ENCODE data around the gene AUTS2. TPM values are rescaled to one million over a fixed set of nuclear protein-coding genes. Genes with fewer than 3 reads are reported as not detected.

Gene AUTS2
- polyA plus RNA-seq, 1 experiment = 0.54 TPM

GRCh38 chr7:69762821-69763352 is 164.6 kb downstream of the AUTS2 start:
- ChIA-PET CTCF (no interaction called here), POLR2A (no interaction called here)
- Histone ChIP-seq H3K4me3 (ENCODE audit: low read depth, low read length) (no peak overlapping the region), H3K36me3 (ENCODE audit: control insufficient read depth, insufficient read depth, low read length) (no peaks in the 10 kb centered on the region), H3K27me3 (ENCODE audit: control insufficient read depth, insufficient read depth, low read length) (no peaks in the 10 kb centered on the region)
- TF ChIP-seq CTCF (IDR thresholded peaks at IDR 0.05; ENCODE audit: insufficient read depth, low read depth, low read length) = no peak
- DNase-seq (ENCODE audit: low read depth) = no peak

GRCh38 chr7:69763513-69763912 is 165.2 kb downstream of the AUTS2 start:
- CTCF ChIA-PET = no interaction called here
- Histone ChIP-seq H3K36me3 (ENCODE audit: control insufficient read depth, insufficient read depth, low read length) (no peaks in the 10 kb centered on the region), H3K27me3 (ENCODE audit: control insufficient read depth, insufficient read depth, low read length) (no peaks in the 10 kb centered on the region), H3K4me3 (ENCODE audit: low read depth, low read length) (no peak overlapping the region)
- POLR2A ChIA-PET = no interaction called here
- DNase-seq (ENCODE audit: low read depth) = no peak
- TF ChIP-seq CTCF (IDR thresholded peaks at IDR 0.05; ENCODE audit: insufficient read depth, low read depth, low read length) = no peak

- ChIA-PET POLR2A (no interaction called here), CTCF (no interaction called here)
- H3K4me3 ChIP-seq (ENCODE audit: low read depth, low read length) = no peak overlapping the region
- no peaks in the 10 kb centered on the region for H3K27me3 ChIP-seq (ENCODE audit: control insufficient read depth, insufficient read depth, low read length)
- no peak for DNase-seq (ENCODE audit: low read depth)
- no peak for TF ChIP-seq CTCF (IDR thresholded peaks at IDR 0.05; ENCODE audit: insufficient read depth, low read depth, low read length)
- H3K36me3 ChIP-seq (ENCODE audit: control insufficient read depth, insufficient read depth, low read length) = no peaks in the 10 kb centered on the region
Measured at GRCh38 chr7:69764147-69764546, 165.9 kb downstream of the AUTS2 start.

- no peak for DNase-seq (ENCODE audit: low read depth)
- CTCF ChIA-PET = no interaction called here
- no peaks in the 10 kb centered on the region for H3K27me3 ChIP-seq (ENCODE audit: control insufficient read depth, insufficient read depth, low read length)
- H3K36me3 ChIP-seq (ENCODE audit: control insufficient read depth, insufficient read depth, low read length) = no peaks in the 10 kb centered on the region
- POLR2A ChIA-PET = no interaction called here
- H3K4me3 ChIP-seq (ENCODE audit: low read depth, low read length) = no peak overlapping the region
- no peak for TF ChIP-seq CTCF (IDR thresholded peaks at IDR 0.05; ENCODE audit: insufficient read depth, low read depth, low read length)
Measured at GRCh38 chr7:69764681-69765080, 166.4 kb downstream of the AUTS2 start.

GRCh38 chr7:69765879-69766278 is 167.6 kb downstream of the AUTS2 start:
- DNase-seq (ENCODE audit: low read depth) = no peak
- no peaks in the 10 kb centered on the region for H3K36me3 ChIP-seq (ENCODE audit: control insufficient read depth, insufficient read depth, low read length)
- POLR2A ChIA-PET = no interaction called here
- no peaks in the 10 kb centered on the region for H3K27me3 ChIP-seq (ENCODE audit: control insufficient read depth, insufficient read depth, low read length)
- no peak for TF ChIP-seq CTCF (IDR thresholded peaks at IDR 0.05; ENCODE audit: insufficient read depth, low read depth, low read length)
- CTCF ChIA-PET = no interaction called here
- H3K4me3 ChIP-seq (ENCODE audit: low read depth, low read length) = no peak overlapping the region

All from BJ (cell line).